ENCODE data around the gene SLC25A21. TPM values are rescaled to one million over a fixed set of nuclear protein-coding genes. Genes with fewer than 3 reads are reported as not detected.

SLC25A21 gene
- total RNA-seq, 1 experiment from 2014 or later, result 1.4 TPM

DNA sequence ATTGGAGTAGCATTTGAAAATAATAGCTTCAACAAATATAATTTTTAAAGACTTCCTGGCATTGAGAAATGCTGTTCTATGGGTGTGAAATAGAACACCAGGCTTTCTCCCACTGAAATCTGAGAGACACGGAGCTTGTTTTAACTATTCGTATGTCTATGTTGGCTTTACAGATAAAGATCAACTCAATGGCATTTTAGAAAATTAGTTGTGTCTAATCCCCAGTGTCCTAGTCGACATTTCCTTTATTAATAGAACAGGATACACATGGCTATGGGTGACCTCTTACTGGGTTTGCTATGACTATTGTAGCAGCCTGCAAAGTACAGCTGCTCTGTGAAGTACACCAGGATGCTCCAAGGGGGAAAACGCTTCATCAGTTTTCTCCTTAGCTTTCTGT lies 159.3 kb downstream of the SLC25A21 start:
- Mint-ChIP-seq H3K4me1 (ENCODE audit: insufficient read depth, unreplicated experiment) (no peaks in the 10 kb centered on the region), H3K27ac (ENCODE audit: low read depth, unreplicated experiment) (no peak overlapping the region), H3K27me3 (ENCODE audit: insufficient read depth, unreplicated experiment) (no peaks in the 10 kb centered on the region), H3K9me3 (ENCODE audit: unreplicated experiment) (no peaks in the 10 kb centered on the region), H3K36me3 (ENCODE audit: insufficient read depth, unreplicated experiment) (peaks cover 4% of the 10 kb centered on the region), H3K4me3 (ENCODE audit: unreplicated experiment) (no peak overlapping the region)
- DNase-seq (ENCODE audit: unreplicated experiment), result no peak
- BruUV-seq (replicated peaks), result no TSS peak
- intact Hi-C loops (cut with micrococcal nuclease), result no loop called here
- CTCF ChIA-PET, result no interaction called here
- POLR2A ChIA-PET, result no interaction called here
- TF ChIP-seq, protein P1, sequence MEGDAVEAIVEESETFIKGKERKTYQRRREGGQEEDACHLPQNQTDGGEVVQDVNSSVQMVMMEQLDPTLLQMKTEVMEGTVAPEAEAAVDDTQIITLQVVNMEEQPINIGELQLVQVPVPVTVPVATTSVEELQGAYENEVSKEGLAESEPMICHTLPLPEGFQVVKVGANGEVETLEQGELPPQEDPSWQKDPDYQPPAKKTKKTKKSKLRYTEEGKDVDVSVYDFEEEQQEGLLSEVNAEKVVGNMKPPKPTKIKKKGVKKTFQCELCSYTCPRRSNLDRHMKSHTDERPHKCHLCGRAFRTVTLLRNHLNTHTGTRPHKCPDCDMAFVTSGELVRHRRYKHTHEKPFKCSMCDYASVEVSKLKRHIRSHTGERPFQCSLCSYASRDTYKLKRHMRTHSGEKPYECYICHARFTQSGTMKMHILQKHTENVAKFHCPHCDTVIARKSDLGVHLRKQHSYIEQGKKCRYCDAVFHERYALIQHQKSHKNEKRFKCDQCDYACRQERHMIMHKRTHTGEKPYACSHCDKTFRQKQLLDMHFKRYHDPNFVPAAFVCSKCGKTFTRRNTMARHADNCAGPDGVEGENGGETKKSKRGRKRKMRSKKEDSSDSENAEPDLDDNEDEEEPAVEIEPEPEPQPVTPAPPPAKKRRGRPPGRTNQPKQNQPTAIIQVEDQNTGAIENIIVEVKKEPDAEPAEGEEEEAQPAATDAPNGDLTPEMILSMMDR (IDR thresholded peaks at IDR 0.05; ENCODE audit: unreplicated experiment), result no peak

DNA sequence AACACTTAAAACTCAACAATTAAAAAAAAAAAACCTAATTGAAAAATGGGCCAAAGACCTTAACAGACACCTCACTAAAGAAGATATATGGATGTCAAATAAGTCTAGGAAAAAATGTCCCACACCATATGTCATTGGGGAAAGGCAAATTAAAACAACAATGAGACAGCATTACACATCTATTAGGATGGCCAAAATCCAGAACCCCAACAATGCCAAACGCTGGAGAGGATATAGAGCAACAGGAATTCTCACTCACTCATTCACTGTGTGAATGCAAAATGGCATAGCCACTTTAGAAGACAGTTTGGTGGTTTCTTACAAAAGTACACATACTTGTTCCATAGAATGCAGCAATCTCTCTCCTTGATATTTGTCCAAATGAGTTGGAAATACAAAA lies 173.7 kb downstream of the SLC25A21 start:
- ChIA-PET POLR2A (no interaction called here), CTCF (no interaction called here)
- BruUV-seq (replicated peaks), result no TSS peak
- H3K4me3 Mint-ChIP-seq (ENCODE audit: unreplicated experiment), result no peak overlapping the region
- no peaks in the 10 kb centered on the region for H3K27me3 Mint-ChIP-seq (ENCODE audit: insufficient read depth, unreplicated experiment)
- H3K36me3 Mint-ChIP-seq (ENCODE audit: insufficient read depth, unreplicated experiment), result no peaks in the 10 kb centered on the region
- peak; percentile 16 for DNase-seq (ENCODE audit: unreplicated experiment)
- no peaks in the 10 kb centered on the region for H3K4me1 Mint-ChIP-seq (ENCODE audit: insufficient read depth, unreplicated experiment)
- H3K9me3 Mint-ChIP-seq (ENCODE audit: unreplicated experiment), result no peaks in the 10 kb centered on the region
- TF ChIP-seq, protein P1 (IDR thresholded peaks at IDR 0.05; ENCODE audit: unreplicated experiment), result no peak
- H3K27ac Mint-ChIP-seq (ENCODE audit: low read depth, unreplicated experiment), result no peak overlapping the region
- intact Hi-C loops (cut with micrococcal nuclease), result no loop called here

DNA sequence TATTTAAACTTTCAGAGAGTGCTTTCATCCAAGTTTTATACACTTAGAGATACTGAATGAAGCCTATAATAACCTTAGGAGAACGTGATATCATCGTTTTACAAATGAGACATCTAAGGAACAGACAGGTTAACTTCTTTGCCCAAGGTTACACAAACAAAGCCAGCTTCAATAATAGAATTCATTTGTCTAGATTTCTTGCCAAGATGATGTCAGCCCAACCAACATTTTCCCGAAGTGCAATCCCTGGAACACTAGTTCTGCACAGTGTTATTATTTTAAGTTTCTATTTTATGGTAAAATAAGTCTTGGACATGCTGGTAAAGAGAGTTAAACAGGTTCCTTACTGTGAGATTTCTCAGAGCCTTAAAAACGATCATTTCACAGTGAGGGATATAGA lies 174.6 kb downstream of the SLC25A21 start:
- no peaks in the 10 kb centered on the region for H3K9me3 Mint-ChIP-seq (ENCODE audit: unreplicated experiment)
- TF ChIP-seq, protein P1 (IDR thresholded peaks at IDR 0.05; ENCODE audit: unreplicated experiment), result no peak
- peak; percentile 27 for DNase-seq (ENCODE audit: unreplicated experiment)
- no peaks in the 10 kb centered on the region for H3K27me3 Mint-ChIP-seq (ENCODE audit: insufficient read depth, unreplicated experiment)
- ChIA-PET CTCF (interaction anchor here (0.6 kb wide), 1 partner anchor 183 kb away, joined by 3 read pairs; no protein-coding TSS in a partner anchor), POLR2A (interaction anchor here (0.6 to 1.1 kb wide), 3 partner anchors 21 to 24 kb away, joined by 3 to 4 read pairs (median 3); no protein-coding TSS in a partner anchor)
- no peak overlapping the region for H3K4me3 Mint-ChIP-seq (ENCODE audit: unreplicated experiment)
- no peaks in the 10 kb centered on the region for H3K36me3 Mint-ChIP-seq (ENCODE audit: insufficient read depth, unreplicated experiment)
- H3K4me1 Mint-ChIP-seq (ENCODE audit: insufficient read depth, unreplicated experiment), result no peaks in the 10 kb centered on the region
- intact Hi-C loops (cut with micrococcal nuclease), result no loop called here
- no peak overlapping the region for H3K27ac Mint-ChIP-seq (ENCODE audit: low read depth, unreplicated experiment)
- BruUV-seq (replicated peaks), result no TSS peak

DNA sequence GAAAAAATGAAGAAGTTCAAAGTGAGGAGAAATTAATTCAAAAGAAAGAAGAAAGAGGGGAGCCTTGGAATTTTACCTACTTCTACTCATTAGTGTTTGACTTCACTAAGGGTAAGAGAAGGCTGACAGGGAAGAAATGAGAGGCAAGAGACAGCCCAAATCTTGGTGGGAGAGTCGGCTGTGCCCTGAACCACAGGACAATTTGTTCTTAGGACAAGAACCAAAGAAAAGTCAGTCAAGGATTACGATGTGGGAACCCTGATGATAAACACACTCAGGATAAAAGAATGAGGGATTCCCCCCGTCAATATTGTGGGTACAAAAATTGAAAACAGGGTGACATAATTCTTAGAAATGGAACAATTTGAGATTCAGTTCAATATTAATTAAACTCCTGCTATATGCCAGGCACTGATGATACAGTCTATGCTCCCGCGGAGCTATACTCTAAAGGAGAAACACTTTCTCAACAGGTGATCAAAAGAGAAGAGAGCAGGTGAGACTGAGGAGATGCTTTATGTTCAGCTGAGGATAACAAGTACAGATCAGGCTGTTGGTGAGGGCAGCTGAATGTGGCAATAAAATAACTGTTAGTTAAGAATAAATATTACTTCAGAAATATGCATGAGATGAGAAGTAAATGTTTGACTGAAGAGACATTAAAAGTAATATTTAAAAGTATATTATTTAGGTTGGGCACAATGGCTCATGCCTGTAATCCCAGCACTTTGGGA lies 175.4 kb downstream of the SLC25A21 start:
- H3K27me3 Mint-ChIP-seq (ENCODE audit: insufficient read depth, unreplicated experiment), result no peaks in the 10 kb centered on the region
- H3K4me1 Mint-ChIP-seq (ENCODE audit: insufficient read depth, unreplicated experiment), result no peaks in the 10 kb centered on the region
- no peak overlapping the region for H3K27ac Mint-ChIP-seq (ENCODE audit: low read depth, unreplicated experiment)
- no peaks in the 10 kb centered on the region for H3K9me3 Mint-ChIP-seq (ENCODE audit: unreplicated experiment)
- intact Hi-C loops (cut with micrococcal nuclease), result no loop called here
- DNase-seq (ENCODE audit: unreplicated experiment), result no peak
- CTCF ChIA-PET, result interaction anchor here (0.6 kb wide), 1 partner anchor 1189 kb away, joined by 6 read pairs; no protein-coding TSS in a partner anchor
- POLR2A ChIA-PET, result interaction anchor here (0.6 to 1.5 kb wide), 6 partner anchors 15 to 1602 kb away, joined by 3 to 4 read pairs (median 3); no protein-coding TSS in a partner anchor
- no TSS peak for BruUV-seq (replicated peaks)
- no peaks in the 10 kb centered on the region for H3K36me3 Mint-ChIP-seq (ENCODE audit: insufficient read depth, unreplicated experiment)
- no peak overlapping the region for H3K4me3 Mint-ChIP-seq (ENCODE audit: unreplicated experiment)
- TF ChIP-seq, protein P1 (IDR thresholded peaks at IDR 0.05; ENCODE audit: unreplicated experiment), result no peak

Measured in MCF 10A (cell line).